GM19239 (cell line): ENCODE data around the gene RAB23.
A peak's percentile ranks its signal among the peaks of the same experiment; 100 is the strongest.

Source experiments
- DNase-seq: peaks from one replicate; pipeline ENCODE4 v3.0.0; 2011; ENCODE audit warnings: low spot score; ENCODE audit not compliant: insufficient read length
- FAIRE-seq: peaks from 2 replicates; lab custom pipeline; 2011; peaks lifted over from hg19 to GRCh38; lab: Jason Lieb, UNC

The RAB23 gene

GRCh38 chr6:57193177-57193576 lies 28.9 kb downstream of the RAB23 start:
- no peak for DNase-seq

DNA sequence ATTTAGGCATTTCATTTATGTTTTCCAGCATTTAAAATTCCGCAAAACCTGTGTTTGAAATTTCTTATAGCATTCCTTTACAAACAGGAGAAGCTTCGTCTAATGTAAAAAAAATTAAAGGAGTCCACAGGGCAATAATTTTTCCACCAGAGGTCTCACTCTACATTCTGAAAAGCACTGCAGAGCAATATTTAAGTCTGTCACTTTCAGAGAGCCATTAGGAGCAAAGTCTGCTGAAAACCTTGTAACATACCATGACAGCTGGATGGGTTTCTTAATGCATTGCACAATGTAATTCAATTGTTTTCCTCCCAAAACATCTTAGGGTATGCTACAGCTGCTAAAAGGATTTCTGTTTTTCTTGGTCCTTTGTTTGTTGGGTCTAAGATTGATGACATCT lies 32.0 kb downstream of the RAB23 start:
- no peak for FAIRE-seq
- DNase-seq: no peak

More at GRCh38 chr6:57193177-57193576, 28.9 kb downstream of the RAB23 start:
- FAIRE-seq: no peak

DNA sequence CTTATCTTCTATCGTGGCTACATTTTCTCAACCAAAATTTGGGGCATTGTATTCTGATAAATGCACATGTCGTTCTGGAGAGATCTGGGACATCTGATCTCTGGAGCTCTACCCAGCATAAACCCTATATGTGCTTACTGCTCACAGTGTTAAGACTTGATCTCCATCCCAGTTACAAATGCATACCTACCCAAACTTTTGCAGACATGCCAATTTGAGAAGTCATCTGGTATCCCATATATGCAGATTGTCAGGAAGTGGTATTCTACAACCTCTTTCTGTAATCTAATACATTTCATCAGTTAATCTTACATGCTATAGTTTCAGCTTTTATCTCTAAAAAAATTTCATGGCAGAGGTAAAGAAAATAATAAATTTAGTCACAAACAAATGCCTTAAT lies 38.8 kb downstream of the RAB23 start:
- no peak for FAIRE-seq
- no peak for DNase-seq

DNA sequence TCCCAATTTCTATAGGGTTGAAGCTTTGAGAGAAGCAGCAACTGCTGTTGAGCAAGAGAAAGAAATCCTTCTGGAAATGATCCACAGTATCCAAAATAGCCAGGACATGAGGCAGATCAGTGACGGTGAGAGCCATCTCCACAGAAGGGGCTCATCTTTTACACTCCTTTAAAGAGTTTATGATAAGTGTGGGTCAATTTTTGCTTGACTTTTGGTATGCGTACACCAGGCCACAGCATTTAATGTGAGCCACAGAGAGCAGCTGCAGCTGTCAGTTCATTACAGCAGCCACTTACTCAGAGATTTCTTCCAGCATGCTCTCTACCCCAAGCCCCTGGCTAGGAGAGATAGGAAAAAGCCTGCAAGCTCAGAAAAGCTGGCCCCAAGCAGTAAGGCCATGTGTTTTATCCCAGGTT lies 40.1 kb downstream of the RAB23 start:
- DNase-seq (no peak), FAIRE-seq (no peak)

GRCh38 chr6:57180596-57180995 lies 41.5 kb downstream of the RAB23 start:
- DNase-seq (no peak), FAIRE-seq (no peak)

- FAIRE-seq: no peak
- no peak for DNase-seq
Measured at GRCh38 chr6:57177545-57178265, 44.4 kb downstream of the RAB23 start.

DNA sequence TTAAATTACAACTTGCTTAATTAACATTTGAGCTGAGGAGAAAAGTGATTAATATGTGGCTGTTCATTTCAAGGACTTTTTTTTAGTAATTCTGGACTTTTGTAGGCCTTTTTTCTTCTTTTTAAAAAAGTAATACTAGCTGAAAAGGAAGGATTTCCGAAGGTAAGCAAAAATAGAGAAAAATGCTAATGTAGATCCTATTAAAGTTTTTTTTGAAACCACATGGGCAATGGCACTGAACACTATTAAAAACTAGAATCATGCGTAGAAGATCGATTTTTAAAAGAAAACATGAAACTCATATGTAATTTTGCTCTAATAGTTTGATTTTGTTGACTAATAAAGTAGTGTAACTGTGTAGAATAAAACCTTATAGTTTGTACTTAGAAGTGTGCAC lies 47.6 kb downstream of the RAB23 start:
- FAIRE-seq: no peak
- no peak for DNase-seq

GRCh38 chr6:57173886-57174510 lies 48.1 kb downstream of the RAB23 start:
- FAIRE-seq: peak; percentile 76
- DNase-seq: no peak

- DNase-seq (peak; percentile 10), FAIRE-seq (no peak)
Measured at GRCh38 chr6:57173056-57173885, 48.8 kb downstream of the RAB23 start.

- DNase-seq (peak; percentile 67), FAIRE-seq (peak; percentile 85)
Measured at GRCh38 chr6:57172136-57173055, 49.7 kb downstream of the RAB23 start, which contains the start of gene BAG2. Gene BAG2 (plus strand): TSS chr6:57172326. CDS start chr6:57172698, 372 bp downstream.

DNA sequence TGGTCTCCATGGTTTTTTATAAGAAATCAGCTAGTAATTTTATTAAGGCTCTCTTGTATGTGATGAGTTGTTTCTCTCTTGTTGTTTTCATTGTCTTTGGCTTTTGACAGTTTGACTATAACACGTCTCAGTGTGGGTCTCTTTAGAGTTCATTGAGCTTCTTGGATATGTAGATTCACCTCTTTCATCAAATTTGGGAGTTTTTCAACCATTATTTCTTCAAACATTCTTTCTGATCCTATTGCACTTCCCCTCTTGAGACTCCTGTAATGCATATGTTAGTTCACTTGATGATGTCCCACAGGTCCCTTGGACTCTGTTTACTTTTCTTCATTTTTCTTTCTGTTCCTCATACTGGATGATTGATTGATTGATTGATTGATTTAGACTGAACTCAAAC lies 57.0 kb downstream of the RAB23 start:
- DNase-seq (no peak), FAIRE-seq (no peak)

DNA sequence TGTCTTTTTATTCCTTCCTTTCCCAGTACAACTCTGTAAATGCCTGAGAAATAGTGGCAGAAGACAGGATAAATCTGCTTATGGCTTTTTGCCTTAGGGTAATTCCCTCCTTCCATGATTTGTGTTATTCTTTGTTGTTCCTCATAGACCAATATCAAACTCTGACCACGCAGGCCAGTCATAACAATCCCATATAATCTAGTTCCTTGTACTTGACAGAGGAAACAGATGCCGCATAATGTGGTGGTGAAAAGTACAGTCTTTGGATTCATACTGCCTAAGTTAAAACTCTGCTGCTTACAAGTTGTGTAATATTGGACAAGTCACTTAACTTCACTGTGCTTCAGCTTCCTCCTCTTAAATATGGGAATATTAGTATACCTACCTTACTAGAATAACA lies 58.2 kb downstream of the RAB23 start:
- no peak for DNase-seq
- no peak for FAIRE-seq

DNA sequence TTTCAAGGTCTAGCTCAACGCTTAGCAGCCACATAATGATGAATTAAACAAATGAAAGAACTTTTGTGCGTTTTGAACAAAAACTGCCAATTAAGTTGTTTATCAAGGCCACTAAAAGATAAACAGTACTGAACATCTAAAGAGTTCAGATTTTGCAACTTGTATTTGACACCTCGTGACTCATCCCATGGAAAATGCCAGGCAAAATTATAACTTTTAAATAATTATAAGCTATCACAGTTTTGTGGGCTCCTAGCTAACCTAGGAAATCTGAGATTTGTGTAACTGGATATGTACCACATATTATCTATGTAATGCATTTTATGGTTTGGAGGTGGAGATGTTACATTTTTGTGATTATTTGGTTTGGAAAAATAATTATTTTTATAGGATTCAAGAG lies 59.6 kb downstream of the RAB23 start:
- DNase-seq (no peak), FAIRE-seq (no peak)

GRCh38 chr6:57162028-57162427 lies 60.1 kb downstream of the RAB23 start:
- DNase-seq (no peak), FAIRE-seq (no peak)

GRCh38 chr6:57159127-57159526 lies 63.0 kb downstream of the RAB23 start:
- no peak for DNase-seq
- FAIRE-seq: no peak

- DNase-seq: no peak
- FAIRE-seq: no peak
Measured at GRCh38 chr6:57158658-57159057, 63.4 kb downstream of the RAB23 start.

- FAIRE-seq: no peak
- DNase-seq: no peak
Measured at GRCh38 chr6:57147955-57148858, 73.9 kb downstream of the RAB23 start.

DNA sequence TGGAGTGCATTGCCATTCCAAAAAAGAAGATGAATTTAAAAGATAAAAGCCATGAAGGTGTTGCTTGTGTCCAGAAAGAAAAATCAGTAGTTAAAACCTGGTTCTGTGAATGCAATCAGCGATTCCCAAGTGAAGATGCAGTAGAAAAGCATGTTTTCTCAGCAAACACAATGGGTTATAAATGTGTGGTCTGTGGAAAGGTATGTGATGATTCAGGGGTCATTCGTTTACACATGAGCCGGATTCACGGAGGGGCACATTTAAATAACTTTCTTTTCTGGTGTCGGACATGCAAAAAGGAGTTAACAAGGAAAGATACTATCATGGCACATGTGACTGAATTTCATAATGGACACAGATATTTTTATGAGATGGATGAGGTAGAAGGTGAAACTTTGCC lies 74.7 kb downstream of the RAB23 start:
- no peak for DNase-seq
- FAIRE-seq: no peak

DNA sequence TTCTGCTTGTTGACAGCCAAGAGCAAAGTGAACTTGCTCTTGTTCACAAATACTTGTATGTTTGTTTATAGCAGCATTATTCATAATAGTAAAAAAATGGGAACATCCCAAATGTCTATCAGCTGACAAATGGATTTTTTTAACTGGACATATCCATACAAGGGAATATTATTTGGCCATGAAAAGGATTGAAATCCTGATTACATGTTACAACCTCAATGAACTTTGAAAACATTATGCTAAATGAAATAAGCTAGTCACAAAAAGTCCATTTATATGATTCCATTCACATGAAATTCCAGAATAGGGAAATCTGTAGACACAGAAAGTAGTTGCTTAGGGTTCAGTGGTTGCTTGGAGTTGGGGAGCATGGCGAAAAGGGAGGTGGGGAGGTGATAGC lies 78.4 kb downstream of the RAB23 start:
- peak; percentile 66 for FAIRE-seq

More for the DNA sequence above, 78.4 kb downstream of the RAB23 start:
- DNase-seq: no peak
